Spleen (tissue), 11 donors: ENCODE data around the gene KLHL8. TPM values are rescaled to one million over a fixed set of nuclear protein-coding genes. Genes with fewer than 3 reads are reported as not detected.

Source experiments
- DNase-seq: peaks from one replicate; pipeline ENCODE4 v3.0.0-alpha.2; 2020
- H3K27ac ChIP-seq, 8 donors: fragments of 200-600 bp; sonication (generic) in 7 of 8; 1 replicate in 4 of 8; 2 replicates in 4 of 8; pipeline versions ENCODE4 v1.5.0 to v1.8.0; 2016 to 2021; ENCODE audit warnings: inconsistent platforms in 4 of 8, mild to moderate bottlenecking in 4 of 8, moderate library complexity in 1 of 8
- H3K27me3 ChIP-seq, 7 donors: fragments of 200-600 bp; sonication (generic) in 6 of 7; replicated peaks in 1 of 7; 1 replicate in 4 of 7; 2 replicates in 3 of 7; pipeline versions ENCODE4 v1.5.0 to v1.8.0; 2016 to 2021; ENCODE audit warnings: inconsistent platforms in 3 of 7, mild to moderate bottlenecking in 1 of 7
- H3K36me3 ChIP-seq, 6 donors: fragments of 200-600 bp; sonication (generic) in 5 of 6; 1 replicate in 4 of 6; 2 replicates in 2 of 6; pipeline versions ENCODE4 v1.5.0 to v1.8.0; 2016 to 2021; ENCODE audit warnings: inconsistent platforms in 2 of 6
- H3K4me1 ChIP-seq, 6 donors: fragments of 200-600 bp; sonication (generic) in 5 of 6; 1 replicate in 3 of 6; 2 replicates in 3 of 6; pipeline versions ENCODE4 v1.5.0 to v1.8.0; 2016 to 2021; ENCODE audit warnings: inconsistent platforms in 3 of 6
- H3K4me3 ChIP-seq, 8 donors: fragments of 200-600 bp; sonication (generic) in 7 of 8; 1 replicate in 4 of 8; 2 replicates in 4 of 8; pipeline versions ENCODE4 v1.5.0 to v1.8.0; 2016 to 2021; ENCODE audit warnings: inconsistent platforms in 4 of 8, mild to moderate bottlenecking in 4 of 8, moderate library complexity in 2 of 8
- H3K9me3 ChIP-seq, 8 donors: fragments of 200-600 bp; sonication (generic) in 7 of 8; 1 replicate in 4 of 8; 2 replicates in 4 of 8; pipeline versions ENCODE4 v1.5.0 to v1.8.0; 2016 to 2021; ENCODE audit warnings: inconsistent platforms in 4 of 8
- POLR2A ChIP-seq, 3 donors: fragments of 450-650 bp; IDR thresholded peaks; one replicate each; pipeline ENCODE4 v1.5.1; 2017; ENCODE audit warnings: antibody characterized with exemption in 3 of 3, mild to moderate bottlenecking in 1 of 3
- POLR2AphosphoS5 ChIP-seq, 3 donors: sonication (generic); formaldehyde crosslinking; IDR thresholded peaks; one replicate each; pipeline ENCODE4 v1.5.1; 2017; ENCODE audit warnings: antibody characterized with exemption in 3 of 3
- WGBS, 5 donors: extraction: QIAGEN DNeasy Blood & Tissue Kit in 3 of 5; methylation state at CpG; one replicate each; pipeline versions ENCODE4 v1.1.5 to v1.1.7; 2013 to 2018; 5-methylcytosine and 5-hydroxymethylcytosine counted together
- intact Hi-C: fragments of 100-400 bp; cut with DNase I; formaldehyde crosslinking; loops from one replicate; pipeline ENCODE4 v1.15.0; 2023; ENCODE audit warnings: low total_unique reads
- polyA plus RNA-seq, 3 donors: library from polyadenylated mRNA; stranded (reverse); fragments of 200-250 nt; gene quantifications; one replicate each; pipeline ENCODE4 v1.2.1, GENCODE V29; 2013
- total RNA-seq, 7 donors: library from RNA; depleted of rRNA in 3 of 7; stranded (reverse); fragments of >200 nt in 3 of 7; fragmentation: NEBNext Ultra II Directional in 4 of 7; extraction: Animal tissue kit (Norgen Biotek cat#: 25700) in 4 of 7; gene quantifications; one replicate each; pipeline versions ENCODE4 v1.1.0 to v1.2.1, GENCODE V29; 2016 to 2021
- TF ChIP-seq, protein P1 (sequence below), 11 experiments: fragments of 200-600 bp in 7 of 11; fragments of 450-650 bp in 4 of 11; sonication (generic) in 4 of 11; IDR thresholded peaks in 8 of 11; conservative IDR thresholded peaks in 3 of 11; 1 replicate in 7 of 11; 2 replicates in 4 of 11; pipeline versions ENCODE4 v1.4.0 to v1.8.0; 2016 to 2021; ENCODE audit warnings: antibody characterized with exemption in 11 of 11, inconsistent platforms in 4 of 11, mild to moderate bottlenecking in 1 of 11
- donor health status: healthy with polysubstance abuse.
- donor health status: DM: no; HTN: no; CAD: no; lungs with moderate emphysema.
- donor health status: DM: no; HTN: no; CAD: no.
- donor health status: Bipolar disorder and iron deficiency.
- donor health status: healthy.
- donor health status: DM: no; HTN: no; CAD: no.
- donor health status: DM: yes; HTN: yes; CAD: no.

KLHL8 gene
- total and polyA plus RNA-seq, 10 donors, result 2.6 to 17.6 (median 15.0) TPM

DNA sequence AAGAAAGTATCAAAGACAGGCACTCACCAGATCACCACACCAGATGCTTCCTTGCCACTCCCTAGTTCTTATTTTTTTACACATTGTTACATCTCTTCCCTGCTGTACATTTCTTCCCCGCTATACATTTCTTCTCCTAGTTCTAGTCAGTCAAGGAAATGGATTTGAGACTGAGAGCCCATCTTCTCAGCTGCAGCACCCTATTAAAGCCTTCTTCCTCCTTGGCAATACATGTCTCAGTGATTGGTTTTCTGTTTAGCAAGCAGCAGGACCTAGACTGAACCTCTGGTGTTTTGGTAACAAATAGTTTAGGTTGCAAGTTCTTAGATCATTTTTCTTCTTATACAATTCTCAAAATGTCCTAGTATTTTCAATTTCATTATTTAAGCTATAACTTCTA is 35.3 kb upstream of the KLHL8 start:
- H3K27ac ChIP-seq, result no peak overlapping the region
- H3K4me1 ChIP-seq, result no peaks in the 10 kb centered on the region
- peaks cover 0 to 10% (median 0%) of the 10 kb centered on the region in 8 donors for H3K9me3 ChIP-seq
- no peaks in the 10 kb centered on the region for H3K36me3 ChIP-seq
- TF ChIP-seq POLR2A (IDR thresholded peaks at IDR 0.05) (no peak), POLR2AphosphoS5 (IDR thresholded peaks at IDR 0.05) (no peak)
- TF ChIP-seq, protein P1, sequence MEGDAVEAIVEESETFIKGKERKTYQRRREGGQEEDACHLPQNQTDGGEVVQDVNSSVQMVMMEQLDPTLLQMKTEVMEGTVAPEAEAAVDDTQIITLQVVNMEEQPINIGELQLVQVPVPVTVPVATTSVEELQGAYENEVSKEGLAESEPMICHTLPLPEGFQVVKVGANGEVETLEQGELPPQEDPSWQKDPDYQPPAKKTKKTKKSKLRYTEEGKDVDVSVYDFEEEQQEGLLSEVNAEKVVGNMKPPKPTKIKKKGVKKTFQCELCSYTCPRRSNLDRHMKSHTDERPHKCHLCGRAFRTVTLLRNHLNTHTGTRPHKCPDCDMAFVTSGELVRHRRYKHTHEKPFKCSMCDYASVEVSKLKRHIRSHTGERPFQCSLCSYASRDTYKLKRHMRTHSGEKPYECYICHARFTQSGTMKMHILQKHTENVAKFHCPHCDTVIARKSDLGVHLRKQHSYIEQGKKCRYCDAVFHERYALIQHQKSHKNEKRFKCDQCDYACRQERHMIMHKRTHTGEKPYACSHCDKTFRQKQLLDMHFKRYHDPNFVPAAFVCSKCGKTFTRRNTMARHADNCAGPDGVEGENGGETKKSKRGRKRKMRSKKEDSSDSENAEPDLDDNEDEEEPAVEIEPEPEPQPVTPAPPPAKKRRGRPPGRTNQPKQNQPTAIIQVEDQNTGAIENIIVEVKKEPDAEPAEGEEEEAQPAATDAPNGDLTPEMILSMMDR (IDR thresholded peaks at IDR 0.05 in 8 of 11, conservative IDR thresholded peaks at IDR 0.05 in 3 of 11), result no peak
- 89 to 97% (median 96%) methylated on average over 1 of the region's 1 CpG for WGBS, 5 donors
- peaks cover 0 to 4% (median 0%) of the 10 kb centered on the region in 7 donors for H3K27me3 ChIP-seq
- intact Hi-C loops, result no loop called here
- no peak overlapping the region for H3K4me3 ChIP-seq
- DNase-seq, result no peak

DNA sequence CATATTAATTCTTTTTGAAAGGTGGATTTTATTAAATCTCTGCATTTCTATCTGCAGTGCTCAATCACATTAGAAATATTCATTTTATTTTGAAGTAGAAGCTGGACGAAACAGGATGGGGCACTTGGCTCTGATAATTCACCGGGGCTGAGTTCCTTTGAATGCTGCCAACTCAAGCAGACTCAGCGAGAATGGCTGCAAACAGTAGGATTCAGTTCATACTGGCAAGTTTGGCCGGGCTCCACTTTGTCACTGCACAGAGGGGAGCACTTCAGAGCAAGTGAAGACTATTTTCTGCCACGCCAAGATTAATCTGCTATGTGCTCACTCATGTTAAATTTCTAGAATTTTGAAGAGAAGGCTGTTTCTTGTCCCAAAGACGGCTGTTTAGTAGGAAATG is 30.7 kb upstream of the KLHL8 start:
- no peaks in the 10 kb centered on the region for H3K27me3 ChIP-seq
- TF ChIP-seq POLR2A (IDR thresholded peaks at IDR 0.05) (no peak), POLR2AphosphoS5 (IDR thresholded peaks at IDR 0.05) (no peak)
- TF ChIP-seq, protein P1 (IDR thresholded peaks at IDR 0.05 in 8 of 11, conservative IDR thresholded peaks at IDR 0.05 in 3 of 11), result no peak
- H3K4me3 ChIP-seq, result no peak overlapping the region
- no peaks in the 10 kb centered on the region for H3K4me1 ChIP-seq
- DNase-seq, result no peak
- H3K9me3 ChIP-seq, result peaks cover 0 to 13% (median 3%) of the 10 kb centered on the region in 8 donors
- no peaks in the 10 kb centered on the region for H3K36me3 ChIP-seq
- intact Hi-C loops, result no loop called here
- H3K27ac ChIP-seq, result no peak overlapping the region
- WGBS, 5 donors, result 51 to 80% (median 67%) methylated on average over 6 of the region's 6 CpGs

DNA sequence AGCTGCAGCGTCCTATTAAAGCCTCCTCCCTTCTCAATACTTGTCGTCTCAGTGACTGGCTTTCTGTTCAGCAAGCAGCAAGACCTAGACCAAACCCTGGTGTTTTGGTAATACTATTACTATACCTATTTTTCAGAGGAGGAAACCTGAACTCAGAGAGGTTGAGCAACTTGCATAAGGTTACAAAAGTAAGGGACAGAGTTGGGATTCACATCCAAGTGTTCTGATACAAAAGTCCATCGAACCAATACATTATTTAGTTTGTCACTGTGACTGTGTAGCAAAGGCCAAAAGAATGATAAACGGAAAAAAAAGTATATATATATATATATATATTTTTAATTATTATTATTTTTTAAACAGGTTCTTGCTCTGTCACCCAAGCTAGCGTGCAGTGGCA is 29.9 kb upstream of the KLHL8 start:
- Histone ChIP-seq H3K4me3 (no peak overlapping the region), H3K36me3 (no peaks in the 10 kb centered on the region), H3K27ac (no peak overlapping the region), H3K27me3 (no peaks in the 10 kb centered on the region), H3K4me1 (no peaks in the 10 kb centered on the region), H3K9me3 (peaks cover 0 to 8% (median 1%) of the 10 kb centered on the region in 8 donors)
- intact Hi-C loops, result no loop called here
- 87 to 94% (median 91%) methylated on average over 5 of the region's 5 CpGs for WGBS, 5 donors
- TF ChIP-seq POLR2A (IDR thresholded peaks at IDR 0.05), result no peak
- TF ChIP-seq POLR2AphosphoS5 (IDR thresholded peaks at IDR 0.05), result no peak
- TF ChIP-seq, protein P1 (IDR thresholded peaks at IDR 0.05 in 8 of 11, conservative IDR thresholded peaks at IDR 0.05 in 3 of 11), result no peak
- DNase-seq, result no peak

DNA sequence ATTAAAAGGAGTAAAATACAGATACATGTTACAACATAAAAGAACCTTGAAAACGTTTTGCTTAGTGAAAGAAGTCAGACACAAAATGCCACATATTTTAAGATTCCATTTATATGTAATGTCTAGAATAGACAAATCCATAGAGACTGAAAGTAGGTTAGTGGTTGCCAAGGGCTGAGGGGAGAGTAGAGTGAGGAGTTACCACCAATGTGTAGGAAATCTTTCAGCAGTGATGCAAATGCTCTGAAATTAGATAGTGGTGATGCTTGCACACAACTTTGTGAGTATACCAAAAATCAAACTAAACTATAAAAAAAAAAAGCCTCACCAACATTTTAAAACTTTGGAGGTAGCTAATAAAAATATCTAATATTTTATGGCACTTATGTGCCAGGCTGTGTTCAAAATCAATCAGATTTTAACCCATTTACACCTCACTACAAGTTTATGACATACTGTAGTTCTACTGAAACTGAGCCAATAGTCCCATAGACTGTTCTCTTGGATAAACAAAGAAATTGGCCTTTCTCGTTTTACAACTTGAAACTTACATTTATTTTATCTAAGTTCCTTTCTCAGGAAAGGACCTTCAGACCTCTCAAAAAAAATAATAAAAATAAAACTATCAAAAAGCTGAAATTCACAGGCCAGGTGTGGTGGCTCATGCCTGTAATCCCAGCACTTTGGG is 29.1 kb upstream of the KLHL8 start:
- intact Hi-C loops, result no loop called here
- no peak for DNase-seq
- TF ChIP-seq POLR2A (IDR thresholded peaks at IDR 0.05) (no peak), POLR2AphosphoS5 (IDR thresholded peaks at IDR 0.05) (no peak)
- TF ChIP-seq, protein P1 (IDR thresholded peaks at IDR 0.05 in 8 of 11, conservative IDR thresholded peaks at IDR 0.05 in 3 of 11), result no peak
- no peak overlapping the region for H3K27ac ChIP-seq
- H3K4me3 ChIP-seq, result no peak overlapping the region
- H3K4me1 ChIP-seq, result no peaks in the 10 kb centered on the region
- 53 to 81% (median 65%) methylated on average over 2 of the region's 2 CpGs for WGBS, 5 donors
- H3K36me3 ChIP-seq, result no peaks in the 10 kb centered on the region
- H3K9me3 ChIP-seq, result peaks cover 0 to 10% (median 2%) of the 10 kb centered on the region in 8 donors
- H3K27me3 ChIP-seq, result no peaks in the 10 kb centered on the region
